H1 (cell line): ENCODE data around the gene GMEB2. TPM values are rescaled to one million over a fixed set of nuclear protein-coding genes. Genes with fewer than 3 reads are reported as not detected.

Experiments
- CTCF ChIA-PET: fragments of 300-600 bp; sonication (Branson Sonifier 250); formaldehyde crosslinking; loops from one replicate; lab custom pipeline; 2021; ENCODE audit not compliant: partially characterized antibody; lab: Charles Lee
- POLR2A ChIA-PET: fragments of 300-600 bp; sonication (Branson Sonifier 250); formaldehyde crosslinking; loops from one replicate; lab custom pipeline; 2021; ENCODE audit warnings: inconsistent platforms; ENCODE audit not compliant: partially characterized antibody; lab: Charles Lee
- DNase-seq, 2 experiments: peaks; one replicate each; pipeline versions ENCODE4 v3.0.0 to v3.0.0-alpha.2; 2010 to 2022; ENCODE audit warnings: low spot score in 2 of 2, low read depth in 1 of 2, mixed read lengths in 1 of 2
- FAIRE-seq: peaks from 2 replicates; lab custom pipeline; 2011; peaks lifted over from hg19 to GRCh38; lab: Jason Lieb, UNC
- H2AFZ ChIP-seq: 2 replicates; pipeline ENCODE4 v1.8.1; 2012; ENCODE audit warnings: low read length, inconsistent platforms
- H2AK5ac ChIP-seq: 2 replicates; pipeline ENCODE4 v1.6.1; 2013; ENCODE audit warnings: low read depth, low read length
- H2BK120ac ChIP-seq: replicated peaks from 2 replicates; pipeline ENCODE3; 2013; ENCODE audit warnings: low read depth, low read length, inconsistent platforms
- H2BK12ac ChIP-seq: 2 replicates; pipeline ENCODE4 v1.6.1; 2013; ENCODE audit warnings: low read depth, low read length
- H2BK15ac ChIP-seq: 2 replicates; pipeline ENCODE4 v1.6.1; 2013; ENCODE audit warnings: low read length
- H2BK20ac ChIP-seq: 2 replicates; pipeline ENCODE4 v1.6.1; 2013; ENCODE audit warnings: low read length
- H2BK5ac ChIP-seq: 2 replicates; pipeline ENCODE4 v1.6.1; 2013; ENCODE audit warnings: low read depth, low read length
- H3K14ac ChIP-seq: 2 replicates; pipeline ENCODE4 v1.6.1; 2013; ENCODE audit warnings: inconsistent platforms; ENCODE audit not compliant: insufficient read length
- H3K18ac ChIP-seq: 2 replicates; pipeline ENCODE4 v1.6.1; 2013; ENCODE audit warnings: low read length; ENCODE audit errors: extremely low read depth
- H3K23ac ChIP-seq: 2 replicates; pipeline ENCODE4 v1.6.1; 2013; ENCODE audit warnings: inconsistent platforms; ENCODE audit not compliant: insufficient read length
- H3K23me2 ChIP-seq: 2 replicates; pipeline ENCODE4 v1.6.1; 2013; ENCODE audit warnings: low read depth, low read length
- H3K27ac ChIP-seq: 2 replicates; pipeline ENCODE4 v1.6.1; 2011; ENCODE audit warnings: low read depth, low read length, inconsistent platforms
- H3K27me3 ChIP-seq, 4 experiments: replicated peaks in 1 of 4; 1 replicate in 1 of 4; 2 replicates in 3 of 4; pipeline versions ENCODE4 v1.6.1 to v1.8.1; 2011 to 2013; ENCODE audit warnings: low read length in 3 of 4, mild to moderate bottlenecking in 3 of 4, inconsistent platforms in 2 of 4, mixed read lengths in 2 of 4, moderate library complexity in 1 of 4; ENCODE audit not compliant: control insufficient read depth in 3 of 4, insufficient read depth in 3 of 4; ENCODE audit errors: extremely low read depth in 1 of 4
- H3K36me3 ChIP-seq, 4 experiments: 2 replicates each; pipeline versions ENCODE4 v1.6.1 to v1.8.1; 2011 to 2013; ENCODE audit warnings: mild to moderate bottlenecking in 4 of 4, low read length in 3 of 4, moderate library complexity in 2 of 4, control low read depth in 1 of 4, inconsistent platforms in 1 of 4; ENCODE audit not compliant: insufficient read depth in 4 of 4, control insufficient read depth in 2 of 4
- H3K4ac ChIP-seq: replicated peaks from 2 replicates; pipeline ENCODE3; 2013; ENCODE audit warnings: low read length, low read depth, mixed read lengths, inconsistent platforms; ENCODE audit not compliant: insufficient read length
- H3K4me1 ChIP-seq, 4 experiments: replicated peaks in 1 of 4; 1 replicate in 1 of 4; 2 replicates in 3 of 4; pipeline versions ENCODE4 v1.6.1 to v1.8.1; 2011 to 2013; ENCODE audit warnings: low read length in 3 of 4, inconsistent platforms in 2 of 4, mixed read lengths in 1 of 4; ENCODE audit not compliant: insufficient read depth in 4 of 4, control insufficient read depth in 3 of 4
- H3K4me2 ChIP-seq, 2 experiments: 2 replicates each; pipeline versions ENCODE4 v1.6.1 to v1.8.1; 2011 to 2013; ENCODE audit warnings: low read depth in 2 of 2, low read length in 2 of 2, control low read depth in 1 of 2, inconsistent platforms in 1 of 2, mild to moderate bottlenecking in 1 of 2; ENCODE audit not compliant: insufficient read depth in 1 of 2
- H3K4me3 ChIP-seq, 4 experiments: fragments of 200-600, 300-600 bp in 1 of 4; sonication (generic), shearing (Covaris generic), sonication (Bioruptor Twin) in 1 of 4; 2 replicates each; pipeline versions ENCODE4 v1.5.1 to v1.8.1; 2011 to 2016; ENCODE audit warnings: low read length in 4 of 4, low read depth in 3 of 4, control low read depth in 2 of 4, inconsistent platforms in 2 of 4, mild to moderate bottlenecking in 2 of 4, mixed read lengths in 1 of 4, moderate library complexity in 1 of 4; ENCODE audit not compliant: insufficient read depth in 2 of 4; ENCODE audit errors: extremely low read depth in 1 of 4
- H3K56ac ChIP-seq: replicated peaks from 2 replicates; pipeline ENCODE3; 2013; ENCODE audit warnings: low read depth, mild to moderate bottlenecking, mixed read lengths, low read length, inconsistent platforms; ENCODE audit not compliant: insufficient read length
- H3K79me1 ChIP-seq: 2 replicates; pipeline ENCODE4 v1.6.1; 2013; ENCODE audit warnings: low read depth, low read length, control low read depth
- H3K79me2 ChIP-seq, 2 experiments: 2 replicates each; pipeline versions ENCODE4 v1.6.1 to v1.8.1; 2012 to 2013; ENCODE audit warnings: low read length in 2 of 2, mild to moderate bottlenecking in 2 of 2, inconsistent platforms in 1 of 2; ENCODE audit not compliant: insufficient read depth in 2 of 2, control insufficient read depth in 1 of 2
- H3K9ac ChIP-seq, 4 experiments: replicated peaks in 1 of 4; 1 replicate in 1 of 4; 2 replicates in 3 of 4; pipeline versions ENCODE4 v1.6.1 to v1.8.1; 2011 to 2013; ENCODE audit warnings: low read depth in 3 of 4, low read length in 3 of 4, control low read depth in 2 of 4, mild to moderate bottlenecking in 2 of 4, moderate library complexity in 2 of 4, inconsistent platforms in 1 of 4; ENCODE audit errors: extremely low read depth in 1 of 4
- H3K9me3 ChIP-seq, 2 experiments: 2 replicates each; pipeline versions ENCODE4 v1.6.1 to v1.8.1; 2012 to 2013; ENCODE audit warnings: mild to moderate bottlenecking in 2 of 2, moderate library complexity in 2 of 2, control low read depth in 1 of 2, inconsistent platforms in 1 of 2, low read depth in 1 of 2, low read length in 1 of 2, mixed read lengths in 1 of 2; ENCODE audit not compliant: insufficient read depth in 2 of 2
- H4K20me1 ChIP-seq, 2 experiments: replicated peaks in 1 of 2; 2 replicates each; pipeline versions ENCODE3 to v1.8.1; 2011 to 2013; ENCODE audit warnings: inconsistent platforms in 2 of 2, low read length in 2 of 2, mild to moderate bottlenecking in 1 of 2; ENCODE audit not compliant: insufficient read depth in 2 of 2, control insufficient read depth in 1 of 2
- H4K5ac ChIP-seq: 2 replicates; pipeline ENCODE4 v1.6.1; 2013; ENCODE audit warnings: low read length, low read depth, mixed read lengths, inconsistent platforms; ENCODE audit not compliant: insufficient read length
- H4K8ac ChIP-seq: 2 replicates; pipeline ENCODE4 v1.8.0; 2013; ENCODE audit warnings: mild to moderate bottlenecking, moderate library complexity, low read length, inconsistent platforms; ENCODE audit not compliant: insufficient read depth; ENCODE audit errors: extremely low read depth
- H4K91ac ChIP-seq: replicated peaks from 2 replicates; pipeline ENCODE3; 2013; ENCODE audit warnings: low read length, mixed read lengths, inconsistent platforms; ENCODE audit not compliant: insufficient read length
- ASH2L ChIP-seq: fragments of 200-600, 300-600 bp; sonication (generic); IDR thresholded peaks from one replicate; pipeline ENCODE4 v1.7.1; 2017; ENCODE audit warnings: low read length
- BRCA1 ChIP-seq: IDR thresholded peaks from 2 replicates; pipeline ENCODE4 v1.6.1; 2012; ENCODE audit warnings: low read depth, low read length, improper control_type of control experiment
- CHD2 ChIP-seq: IDR thresholded peaks from 2 replicates; pipeline ENCODE4 v1.6.1; 2012; ENCODE audit warnings: low read length, improper control_type of control experiment
- CREB1 ChIP-seq: IDR thresholded peaks from 2 replicates; pipeline ENCODE4 v1.6.1; 2012; ENCODE audit warnings: inconsistent platforms
- CTBP2 ChIP-seq: IDR thresholded peaks from 2 replicates; pipeline ENCODE4 v1.7.0; 2011; ENCODE audit warnings: borderline replicate concordance, mild to moderate bottlenecking, moderate library complexity, mixed read lengths, low read length; ENCODE audit not compliant: insufficient read depth, insufficient read length
- HDAC2 ChIP-seq, 2 experiments: fragments of 300-600 bp in 1 of 2; sonication (generic) in 1 of 2; IDR thresholded peaks; 2 replicates each; pipeline ENCODE4 v1.6.1; 2011 to 2012; ENCODE audit warnings: low read depth in 2 of 2, low read length in 2 of 2, mild to moderate bottlenecking in 2 of 2, moderate library complexity in 2 of 2, borderline replicate concordance in 1 of 2, inconsistent platforms in 1 of 2
- KDM1A ChIP-seq: fragments of 200-600, 300-600 bp; sonication (generic); IDR thresholded peaks from 2 replicates; pipeline ENCODE4 v1.7.1; 2016; ENCODE audit warnings: mild to moderate bottlenecking, low read length, borderline replicate concordance
- MAFK ChIP-seq: IDR thresholded peaks from 2 replicates; pipeline ENCODE4 v1.6.1; 2012; ENCODE audit warnings: low read depth, mild to moderate bottlenecking, improper control_type of control experiment, low read length
- NANOG ChIP-seq: IDR thresholded peaks from 2 replicates; pipeline ENCODE4 v1.6.1; 2011; ENCODE audit warnings: low read length, low read depth, mild to moderate bottlenecking, inconsistent platforms; ENCODE audit not compliant: insufficient read depth, poor library complexity, severe bottlenecking
- NRF1 ChIP-seq: IDR thresholded peaks from 2 replicates; pipeline ENCODE4 v1.6.1; 2011; ENCODE audit warnings: mild to moderate bottlenecking, low read depth, low read length, improper control_type of control experiment
- RFX5 ChIP-seq: IDR thresholded peaks from 2 replicates; pipeline ENCODE4 v1.6.1; 2011; ENCODE audit warnings: low read depth, low read length, improper control_type of control experiment, borderline replicate concordance
- SIRT6 ChIP-seq: IDR thresholded peaks from one replicate; pipeline ENCODE4 v1.7.1; 2012; ENCODE audit warnings: low read length, inconsistent platforms
- YY1 ChIP-seq: IDR thresholded peaks from 2 replicates; pipeline ENCODE4 v1.6.1; 2011; ENCODE audit warnings: low read depth, mild to moderate bottlenecking, low read length
- WGBS, 2 experiments: shearing (Covaris generic) in 1 of 2; methylation state at CpG; one replicate each; pipeline versions ENCODE4 v1.1.6 to v1.1.7; 2013 to 2015; ENCODE audit warnings: low lambda C conversion rate in 2 of 2, mixed read lengths in 2 of 2, inconsistent platforms in 1 of 2, low coverage in 1 of 2, missing lambda C conversion rate in 1 of 2; ENCODE audit not compliant: insufficient replicate concordance in 2 of 2, insufficient coverage in 1 of 2, insufficient read length in 1 of 2; ENCODE audit errors: extremely low coverage in 1 of 2, missing lambda C conversion rate in 1 of 2; 5-methylcytosine and 5-hydroxymethylcytosine counted together
- polyA plus RNA-seq, 7 experiments: library from polyadenylated mRNA; depleted of rRNA in 3 of 7; stranded (reverse) in 5 of 7; unstranded in 2 of 7; fragments of >200 nt in 5 of 7; fragments of 200-250 nt in 2 of 7; gene quantifications; 1 replicate in 5 of 7; 2 replicates in 1 of 7; 4 replicates in 1 of 7; pipeline versions ENCODE4 v1.2.1 to v1.2.3, GENCODE V29; 2011 to 2013; ENCODE audit warnings: missing spikeins in 2 of 7, mixed read lengths in 2 of 7
- total RNA-seq: library from RNA; stranded (reverse); fragmentation: NEBNext Ultra II Directional; extraction: Animal tissue kit (Norgen Biotek cat#: 25700); gene quantifications from 2 replicates; pipeline ENCODE4 v1.2.1, GENCODE V29; 2021

The GMEB2 gene
- total and polyA plus RNA-seq, 2 of the 8 experiments (the other 6 are each of a cell fraction or from before 2014, with no cell fraction given): 12.9 to 14.2 TPM

DNA sequence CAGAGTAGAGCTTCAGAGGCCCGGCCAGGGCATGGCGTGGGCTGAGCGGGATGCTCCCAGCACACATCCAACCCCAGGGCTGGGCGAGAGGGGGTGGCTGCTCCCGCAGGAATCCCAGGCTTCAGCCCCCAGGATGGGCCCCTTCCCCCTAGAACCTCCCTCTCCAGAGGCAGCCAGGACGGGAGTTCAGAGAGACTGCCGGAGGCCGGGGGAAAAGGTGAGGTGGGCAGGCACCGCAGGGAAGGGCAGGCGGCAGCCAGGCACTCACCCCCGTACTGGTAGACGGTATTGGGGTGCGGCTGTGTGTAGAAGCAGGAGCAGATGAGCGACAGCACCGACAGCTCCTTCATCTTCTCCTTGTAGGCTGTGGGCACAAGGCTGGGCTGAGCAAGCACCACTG lies 17.0 kb upstream of the GMEB2 start:
- H3K36me3 ChIP-seq: no peaks in the 10 kb centered on the region; a peak in 1 of 8 replicates
- H3K79me2 ChIP-seq: no peaks in the 10 kb centered on the region
- no peaks in the 10 kb centered on the region; the same call in none of the 2 replicates for H3K79me1 ChIP-seq
- H2BK15ac ChIP-seq: no peak overlapping the region
- no peak overlapping the region for H3K4ac ChIP-seq
- no peak overlapping the region for H2BK20ac ChIP-seq
- no peaks in the 10 kb centered on the region for H3K9me3 ChIP-seq
- ChIA-PET CTCF (interaction anchor here (0.5 to 4.0 kb wide), 5 partner anchors 9 to 329 kb away, joined by 3 to 28 read pairs (median 6); partner anchors contain the start of genes PTK6 and STMN3), POLR2A (interaction anchor here (3.1 kb wide), 1 partner anchor 17 kb away, joined by 11 read pairs; the partner anchor contains the start of gene GMEB2)
- peak overlapping the region; percentile 57; the same call in 1 of the 2 replicates for H4K8ac ChIP-seq
- H2AFZ ChIP-seq: no peak overlapping the region
- no peak for TF ChIP-seq RFX5
- TF ChIP-seq CREB1: no peak
- no peak for TF ChIP-seq NANOG
- no peak for TF ChIP-seq CTBP2
- no peak for TF ChIP-seq NRF1
- no peak for TF ChIP-seq HDAC2 (IDR thresholded peaks at IDR 0.05; ENCODE audit: borderline replicate concordance in 1 of 2, low read depth in 2 of 2, low read length in 2 of 2)
- TF ChIP-seq CHD2: no peak
- no peak for TF ChIP-seq ASH2L
- no peak for TF ChIP-seq MAFK
- no peak for TF ChIP-seq KDM1A
- TF ChIP-seq YY1: no peak
- no peak for TF ChIP-seq SIRT6
- TF ChIP-seq BRCA1: no peak
- no peak for DNase-seq
- H3K14ac ChIP-seq: no peak overlapping the region
- peaks cover 2 to 6% of the 10 kb centered on the region in 2 experiments for H4K20me1 ChIP-seq
- no peak overlapping the region for H3K4me2 ChIP-seq
- H2BK5ac ChIP-seq: peak overlapping the region; percentile 35; the same call in 1 of the 2 replicates
- H2BK120ac ChIP-seq: no peak overlapping the region
- no peaks in the 10 kb centered on the region; a peak in 1 of 7 replicates for H3K27me3 ChIP-seq
- 0 out of 2 replicates have a peak overlapping the region, but pooled peaks have one; percentile 27 for H2BK12ac ChIP-seq
- no peak overlapping the region for H3K27ac ChIP-seq
- H4K91ac ChIP-seq: no peak overlapping the region
- H3K4me3 ChIP-seq: no peak overlapping the region
- no peak overlapping the region for H3K9ac ChIP-seq
- no peak overlapping the region for H3K23ac ChIP-seq
- no peak overlapping the region for H4K5ac ChIP-seq
- WGBS, 2 experiments: 86% methylated on average over 15 of the region's 15 CpGs; no CpG with 5 or more reads in 1 of the 2 experiments
- peaks cover 7% of the 10 kb centered on the region; the same call in 1 of the 2 replicates for H3K23me2 ChIP-seq
- H2AK5ac ChIP-seq: no peak overlapping the region
- no peak overlapping the region for H3K18ac ChIP-seq
- peaks cover 0 to 16% (median 1%) of the 10 kb centered on the region in 4 experiments; a peak in 3 of 7 replicates for H3K4me1 ChIP-seq
- FAIRE-seq: no peak
- H3K56ac ChIP-seq: no peak overlapping the region
